ENCODE data around the gene OLR1. TPM values are rescaled to one million over a fixed set of nuclear protein-coding genes. Genes with fewer than 3 reads are reported as not detected.
A peak's percentile ranks its signal among the peaks of the same experiment; 100 is the strongest.

OLR1 gene
- total RNA-seq, 2 donors from 2014 or later, result 0.20 to 0.77 TPM

GRCh38 chr12:10175846-10176636 lies 4.1 kb upstream of the OLR1 start:
- Histone ChIP-seq H3K9ac (ENCODE audit: low read depth in 2 of 2, low read length in 2 of 2) (no peak overlapping the region), H3K4me1 (no peaks in the 10 kb centered on the region), H3K27ac (no peak overlapping the region), H3K36me3 (no peaks in the 10 kb centered on the region), H3K9me3 (no peaks in the 10 kb centered on the region), H3K4me3 (no peak overlapping the region), H3K27me3 (no peaks in the 10 kb centered on the region)
- peak; percentile 22 for DNase-seq
- TF ChIP-seq CTCF (IDR thresholded peaks at IDR 0.05), result peak; percentile 12
- intact Hi-C loops (cut with DNase I), result no loop called here

GRCh38 chr12:10174986-10175614 lies 3.2 kb upstream of the OLR1 start:
- no peaks in the 10 kb centered on the region for H3K9me3 ChIP-seq

GRCh38 chr12:10170216-10170615 lies 1.7 kb downstream of the OLR1 start:
- Histone ChIP-seq H3K4me1 (no peaks in the 10 kb centered on the region), H3K9me3 (no peaks in the 10 kb centered on the region), H3K4me3 (no peak overlapping the region), H3K36me3 (no peaks in the 10 kb centered on the region), H3K27ac (no peak overlapping the region), H3K9ac (ENCODE audit: low read depth in 2 of 2, low read length in 2 of 2) (no peak overlapping the region), H3K27me3 (no peaks in the 10 kb centered on the region)
- no peak for DNase-seq
- no peak for TF ChIP-seq CTCF (IDR thresholded peaks at IDR 0.05)
- intact Hi-C loops (cut with DNase I), result no loop called here

More at GRCh38 chr12:10174986-10175614, 3.2 kb upstream of the OLR1 start:
- TF ChIP-seq CTCF (IDR thresholded peaks at IDR 0.05), result no peak
- no peak for DNase-seq
- Histone ChIP-seq H3K36me3 (no peaks in the 10 kb centered on the region), H3K9ac (ENCODE audit: low read depth in 2 of 2, low read length in 2 of 2) (no peak overlapping the region), H3K4me3 (no peak overlapping the region), H3K4me1 (no peaks in the 10 kb centered on the region), H3K27me3 (no peaks in the 10 kb centered on the region), H3K27ac (no peak overlapping the region)
- intact Hi-C loops (cut with DNase I), result no loop called here

GRCh38 chr12:10169104-10169503 lies 2.8 kb downstream of the OLR1 start:
- Histone ChIP-seq H3K9ac (ENCODE audit: low read depth in 2 of 2, low read length in 2 of 2) (no peak overlapping the region), H3K36me3 (no peaks in the 10 kb centered on the region), H3K27ac (no peak overlapping the region), H3K9me3 (no peaks in the 10 kb centered on the region), H3K4me3 (no peak overlapping the region), H3K27me3 (no peaks in the 10 kb centered on the region), H3K4me1 (no peaks in the 10 kb centered on the region)
- DNase-seq, result no peak
- intact Hi-C loops (cut with DNase I), result no loop called here
- TF ChIP-seq CTCF (IDR thresholded peaks at IDR 0.05), result no peak

GRCh38 chr12:10167599-10167998 lies 4.3 kb downstream of the OLR1 start:
- intact Hi-C loops (cut with DNase I), result no loop called here
- H3K9me3 ChIP-seq, result no peaks in the 10 kb centered on the region
- no peak overlapping the region for H3K4me3 ChIP-seq
- no peak for DNase-seq
- H3K36me3 ChIP-seq, result no peaks in the 10 kb centered on the region
- H3K9ac ChIP-seq (ENCODE audit: low read depth in 2 of 2, low read length in 2 of 2), result no peak overlapping the region
- no peaks in the 10 kb centered on the region for H3K27me3 ChIP-seq
- no peak overlapping the region for H3K27ac ChIP-seq
- no peaks in the 10 kb centered on the region for H3K4me1 ChIP-seq
- TF ChIP-seq CTCF (IDR thresholded peaks at IDR 0.05), result no peak
